GM18907 (cell line): ENCODE data around the gene DOCK3.

Experiments
- ATAC-seq: cut with Tn5 transposase; IDR thresholded peaks from one replicate; pipeline ENCODE4 v1.9.1; 2021; ENCODE audit warnings: mild to moderate bottlenecking, moderate library complexity; ENCODE audit not compliant: unreplicated experiment

Gene DOCK3

GRCh38 chr3:51392355-51393133 lies 717.8 kb downstream of the DOCK3 start:
- ATAC-seq, result no peak

DNA sequence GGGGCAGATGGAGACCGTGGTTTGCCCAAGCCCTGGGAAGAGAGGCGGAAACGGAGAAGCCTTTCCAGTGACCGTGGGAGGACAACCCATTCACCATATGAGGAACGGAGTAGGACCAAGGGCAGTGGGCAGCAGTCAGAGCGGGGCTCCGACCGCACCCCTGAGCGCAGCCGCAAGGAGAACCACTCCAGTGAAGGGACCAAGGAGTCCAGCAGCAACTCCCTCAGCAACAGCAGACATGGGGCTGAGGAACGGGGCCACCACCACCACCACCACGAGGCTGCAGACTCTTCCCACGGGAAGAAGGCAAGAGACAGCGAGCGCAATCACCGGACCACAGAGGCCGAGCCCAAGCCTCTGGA lies 718.4 kb downstream of the DOCK3 start:
- no peak for ATAC-seq

GRCh38 chr3:51393564-51393963 lies 718.8 kb downstream of the DOCK3 start:
- ATAC-seq, result no peak

- ATAC-seq, result no peak
Observed at GRCh38 chr3:51394541-51394940, 719.8 kb downstream of the DOCK3 start.

- no peak for ATAC-seq
Observed at GRCh38 chr3:51395493-51396213, 720.9 kb downstream of the DOCK3 start.

DNA sequence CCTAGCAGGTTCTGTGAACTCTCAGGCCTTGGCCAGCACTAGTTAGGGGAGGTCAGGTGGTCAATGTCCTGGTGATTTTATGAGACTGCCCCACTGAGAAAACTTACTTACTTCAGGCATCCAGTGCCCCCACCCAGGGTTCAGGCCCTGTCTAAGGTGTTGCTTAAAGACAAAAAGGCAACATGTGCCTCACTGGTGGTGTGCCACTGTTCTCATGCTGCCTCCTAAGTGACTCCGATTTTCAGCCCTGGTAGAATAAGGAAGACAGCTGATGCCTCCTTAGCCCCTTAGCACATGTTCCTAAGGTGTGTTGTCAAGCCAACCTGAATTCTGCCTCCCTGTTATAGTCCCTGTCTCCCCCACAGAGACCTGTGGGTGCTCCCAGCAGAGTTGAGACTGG lies 721.7 kb downstream of the DOCK3 start:
- no peak for ATAC-seq

DNA sequence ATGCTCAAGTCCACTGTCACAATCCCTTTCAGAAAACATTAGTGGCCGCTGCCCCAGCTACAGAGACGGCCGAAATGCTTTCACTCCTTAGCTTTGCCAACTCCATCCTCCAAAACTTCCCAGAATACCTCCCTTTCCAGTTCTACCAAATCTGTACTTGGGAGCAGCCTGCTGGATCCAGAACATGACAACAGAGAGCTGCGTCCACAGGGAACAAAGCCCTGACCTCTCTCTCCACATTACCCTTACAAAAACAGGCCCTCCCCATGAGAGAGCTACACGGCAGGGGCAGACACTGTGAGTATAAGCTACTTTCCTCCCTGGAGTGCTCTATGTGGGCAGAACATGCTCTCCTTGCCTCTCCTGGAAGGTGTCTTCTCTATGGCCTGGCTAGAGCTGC lies 722.7 kb downstream of the DOCK3 start:
- no peak for ATAC-seq

- no peak for ATAC-seq
Observed at GRCh38 chr3:51398595-51399310, 724.0 kb downstream of the DOCK3 start.

GRCh38 chr3:51400166-51400565 lies 725.4 kb downstream of the DOCK3 start:
- ATAC-seq, result no peak

DNA sequence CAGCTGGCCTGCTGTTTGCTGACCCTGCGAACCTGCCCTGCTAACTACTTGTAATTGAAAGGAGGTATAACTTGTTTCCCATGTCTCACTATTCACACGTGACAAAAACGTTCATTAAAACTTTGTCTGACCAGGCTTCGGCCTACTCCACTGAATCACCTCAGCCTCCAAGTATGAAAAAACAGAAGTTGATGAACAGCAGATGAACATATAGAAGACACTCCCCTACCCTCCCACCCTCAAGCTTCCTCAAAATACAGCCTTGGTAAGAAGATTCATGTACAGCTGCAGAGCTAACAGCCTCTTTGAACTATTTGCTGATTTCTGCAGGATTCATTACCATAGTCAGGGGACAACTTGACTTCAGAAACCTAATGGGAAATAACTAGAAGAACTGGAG lies 727.0 kb downstream of the DOCK3 start:
- no peak for ATAC-seq

GRCh38 chr3:51403675-51404074 lies 728.9 kb downstream of the DOCK3 start:
- ATAC-seq, result no peak

DNA sequence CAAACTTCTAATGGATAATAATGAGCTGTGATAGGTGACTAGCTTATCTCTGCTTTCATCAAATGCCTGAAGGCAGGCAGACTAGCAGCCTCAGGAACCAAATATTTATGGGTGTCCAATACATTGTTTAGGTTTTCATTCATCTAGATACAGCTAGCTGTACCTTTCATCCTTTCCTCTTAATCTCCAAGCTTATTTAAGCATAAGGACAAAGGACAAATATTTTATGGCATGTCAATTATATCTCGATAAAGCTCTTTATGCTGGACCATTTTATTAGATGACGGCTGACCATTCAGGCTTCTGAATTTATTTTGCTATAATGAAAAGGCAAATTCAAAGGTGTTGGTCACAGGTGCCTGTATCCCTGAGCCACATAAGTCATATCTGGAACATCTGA lies 733.3 kb downstream of the DOCK3 start:
- ATAC-seq, result no peak

DNA sequence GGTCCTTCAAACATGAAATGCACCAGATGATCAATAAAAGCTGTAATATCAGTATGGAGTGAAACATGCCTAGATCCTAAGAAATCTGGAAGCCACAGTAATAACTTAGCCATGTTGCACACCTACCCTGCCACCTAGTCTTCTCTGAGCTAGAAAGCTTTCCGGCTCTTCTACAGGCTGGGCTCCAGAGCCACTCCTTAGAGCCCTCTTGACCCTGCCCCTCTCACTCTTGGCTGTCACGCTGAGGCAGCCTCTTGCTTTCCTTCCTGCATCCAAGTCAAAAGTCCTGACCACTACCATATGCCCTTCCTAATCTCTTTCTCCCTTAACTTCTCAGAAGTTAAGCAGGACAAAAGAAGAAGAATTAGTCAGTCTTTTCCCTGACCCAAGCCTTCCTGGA lies 734.1 kb downstream of the DOCK3 start:
- ATAC-seq, result no peak

DNA sequence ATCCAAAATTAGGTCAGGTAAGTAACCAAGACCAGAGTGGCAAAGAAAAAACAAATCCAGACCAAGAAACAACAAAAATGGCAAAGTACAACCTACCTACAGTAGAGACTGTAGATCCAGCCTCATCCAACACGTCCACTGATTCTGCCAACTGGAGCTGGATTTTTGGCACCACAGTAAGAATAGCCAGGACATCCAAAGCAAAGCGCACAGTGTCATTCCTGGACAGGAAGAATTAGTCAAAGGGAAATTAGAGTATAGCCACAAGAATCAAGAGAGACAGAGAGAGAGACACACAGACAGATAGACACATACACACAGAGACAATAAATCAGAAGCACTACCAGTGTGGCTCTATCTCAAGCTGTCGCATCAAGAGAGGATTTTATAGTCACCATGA lies 747.5 kb downstream of the DOCK3 start:
- no peak for ATAC-seq

DNA sequence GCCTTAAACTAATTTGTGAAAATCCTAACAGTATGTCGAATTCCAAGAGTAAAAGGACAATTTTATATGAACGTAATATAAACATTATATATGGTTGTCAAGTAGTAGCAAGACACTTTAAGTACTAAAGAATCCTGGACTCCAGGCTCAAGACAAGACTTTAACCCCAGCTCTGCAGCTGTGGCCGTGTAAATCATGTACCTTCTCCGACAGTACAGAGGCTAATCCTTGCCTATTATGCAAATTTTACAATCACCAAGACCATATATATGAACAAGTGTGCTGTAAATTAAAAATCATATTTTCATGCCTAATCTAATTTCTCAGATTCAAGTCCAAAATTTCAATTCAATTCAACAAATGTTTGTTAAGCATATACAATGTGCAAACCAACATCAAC lies 752.2 kb downstream of the DOCK3 start:
- ATAC-seq, result no peak

- ATAC-seq, result no peak
Observed at GRCh38 chr3:51429138-51429537, 754.4 kb downstream of the DOCK3 start.
